Measurements from ENCODE around the gene ARHGDIA.

DNA sequence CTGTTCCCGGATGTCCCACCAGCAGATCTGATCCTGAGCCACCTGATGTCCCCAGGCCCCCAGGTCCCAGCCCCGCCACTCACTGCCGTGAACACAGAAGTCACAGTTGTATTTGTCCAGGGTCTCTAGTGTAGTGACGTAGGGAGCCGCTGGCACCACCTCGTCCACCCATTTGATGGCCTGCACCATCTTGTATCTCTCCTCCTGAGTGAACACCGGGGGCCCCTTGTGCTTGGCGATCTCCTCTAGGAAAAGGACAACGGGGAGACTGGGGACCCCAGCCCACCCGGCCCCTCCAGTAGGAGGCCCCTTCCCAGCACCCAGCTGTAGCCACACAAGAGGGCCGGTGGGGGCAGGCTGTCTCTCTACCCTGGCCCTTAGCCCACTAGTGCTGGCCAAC, 37.7 kb upstream of the ARHGDIA start:
- no peak for TF ChIP-seq POLR2AphosphoS5 (IDR thresholded peaks at IDR 0.05)
- TF ChIP-seq, protein P1, sequence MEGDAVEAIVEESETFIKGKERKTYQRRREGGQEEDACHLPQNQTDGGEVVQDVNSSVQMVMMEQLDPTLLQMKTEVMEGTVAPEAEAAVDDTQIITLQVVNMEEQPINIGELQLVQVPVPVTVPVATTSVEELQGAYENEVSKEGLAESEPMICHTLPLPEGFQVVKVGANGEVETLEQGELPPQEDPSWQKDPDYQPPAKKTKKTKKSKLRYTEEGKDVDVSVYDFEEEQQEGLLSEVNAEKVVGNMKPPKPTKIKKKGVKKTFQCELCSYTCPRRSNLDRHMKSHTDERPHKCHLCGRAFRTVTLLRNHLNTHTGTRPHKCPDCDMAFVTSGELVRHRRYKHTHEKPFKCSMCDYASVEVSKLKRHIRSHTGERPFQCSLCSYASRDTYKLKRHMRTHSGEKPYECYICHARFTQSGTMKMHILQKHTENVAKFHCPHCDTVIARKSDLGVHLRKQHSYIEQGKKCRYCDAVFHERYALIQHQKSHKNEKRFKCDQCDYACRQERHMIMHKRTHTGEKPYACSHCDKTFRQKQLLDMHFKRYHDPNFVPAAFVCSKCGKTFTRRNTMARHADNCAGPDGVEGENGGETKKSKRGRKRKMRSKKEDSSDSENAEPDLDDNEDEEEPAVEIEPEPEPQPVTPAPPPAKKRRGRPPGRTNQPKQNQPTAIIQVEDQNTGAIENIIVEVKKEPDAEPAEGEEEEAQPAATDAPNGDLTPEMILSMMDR (IDR thresholded peaks at IDR 0.05) = no peak
- TF ChIP-seq POLR2A (IDR thresholded peaks at IDR 0.05) = no peak
